COLO668 (cell line): ENCODE data around the gene XPO5.

Experiments
- DNase-seq: peaks from one replicate; lab custom pipeline; 2025; ENCODE audit not compliant: unreplicated experiment; lab: John Stamatoyannopoulos, UW

Gene XPO5

GRCh38 chr6:43472515-43472914, 103.3 kb downstream of the XPO5 start:
- DNase-seq, result no peak
